Ovary (tissue), 3 donors: ENCODE data around the gene CRLF3.
"Not testable (repeated sequence)": the region's sequence is repeated elsewhere in the genome, so short reads cannot be mapped to it uniquely, and the experiment has no call there.

Source experiments
- CTCF ChIP-seq, 3 donors: fragments of 450-650 bp in 2 of 3; fragments of 200-600 bp in 1 of 3; IDR thresholded peaks; one replicate each; pipeline versions ENCODE4 v1.5.1 to v1.8.0; 2016 to 2022; ENCODE audit warnings: antibody characterized with exemption in 3 of 3, mild to moderate bottlenecking in 1 of 3
- EP300 ChIP-seq: sonication (generic); formaldehyde crosslinking; IDR thresholded peaks from one replicate; pipeline ENCODE4 v1.6.1; 2017; ENCODE audit warnings: antibody characterized with exemption
- POLR2A ChIP-seq: fragments of 450-650 bp; IDR thresholded peaks from one replicate; pipeline ENCODE4 v1.6.1; 2017; ENCODE audit warnings: antibody characterized with exemption, mild to moderate bottlenecking, moderate library complexity
- donor health status: DM: no; HTN: no; CAD: no.

GRCh38 chr17:30814236-30814635, 10.3 kb downstream of the CRLF3 start:
- not testable (repeated sequence) for TF ChIP-seq CTCF (IDR thresholded peaks at IDR 0.05); POLR2A; EP300
